Effector memory CD4-positive, alpha-beta T cell (primary cell): ENCODE results near the gene RMND5B.

ENCODE experiments used
- DNase-seq, 3 donors: peaks; one replicate each; pipeline ENCODE4 v3.0.0-alpha.2; 2020
- H3K27ac ChIP-seq: 2 replicates; pipeline ENCODE4 v1.7.0; 2013; ENCODE audit warnings: mild to moderate bottlenecking, low read length, moderate library complexity; ENCODE audit not compliant: insufficient read depth, poor library complexity, severe bottlenecking
- H3K27me3 ChIP-seq: replicated peaks from 2 replicates; pipeline ENCODE4 v1.7.0; 2013; ENCODE audit warnings: mild to moderate bottlenecking, low read length; ENCODE audit not compliant: insufficient read depth, control insufficient read depth, poor library complexity, severe bottlenecking
- H3K36me3 ChIP-seq: 2 replicates; pipeline ENCODE4 v1.7.0; 2013; ENCODE audit warnings: mild to moderate bottlenecking, low read length, moderate library complexity; ENCODE audit not compliant: control insufficient read depth, insufficient read depth
- H3K4me1 ChIP-seq: 2 replicates; pipeline ENCODE4 v1.7.0; 2013; ENCODE audit warnings: low read length, mild to moderate bottlenecking; ENCODE audit not compliant: control insufficient read depth, insufficient read depth, poor library complexity, severe bottlenecking
- H3K4me3 ChIP-seq: 2 replicates; pipeline ENCODE4 v1.7.0; 2013; ENCODE audit warnings: low read length, low read depth, mild to moderate bottlenecking; ENCODE audit not compliant: insufficient read depth, poor library complexity, severe bottlenecking
- H3K9me3 ChIP-seq: 2 replicates; pipeline ENCODE4 v1.7.0; 2013; ENCODE audit warnings: mild to moderate bottlenecking, low read length, moderate library complexity; ENCODE audit not compliant: control insufficient read depth

The RMND5B gene

DNA sequence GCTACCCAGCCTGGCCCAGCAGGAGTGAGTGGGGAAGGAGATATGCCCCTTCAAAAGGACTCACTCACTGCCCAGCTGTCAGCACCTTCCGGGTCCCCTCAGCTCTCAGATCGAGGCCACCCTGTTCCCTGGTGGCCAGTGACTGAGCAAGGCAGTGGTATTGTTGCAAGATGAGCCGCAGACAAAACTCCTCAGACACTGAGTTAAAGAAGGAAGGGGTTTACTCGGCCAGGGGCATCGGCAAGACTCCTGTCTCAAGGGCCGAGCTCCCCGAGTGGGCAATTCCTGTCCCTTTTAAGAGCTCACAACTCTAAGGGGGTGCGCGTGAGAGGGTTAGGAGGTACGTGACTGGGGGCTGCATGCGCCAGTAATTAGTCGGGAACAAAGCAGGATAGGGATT, 27.2 kb upstream of the RMND5B start:
- Histone ChIP-seq H3K27me3 (no peaks in the 10 kb centered on the region), H3K9me3 (no peaks in the 10 kb centered on the region), H3K36me3 (no peaks in the 10 kb centered on the region), H3K4me1 (no peaks in the 10 kb centered on the region), H3K27ac (no peak overlapping the region), H3K4me3 (no peak overlapping the region)
- no peak for DNase-seq

DNA sequence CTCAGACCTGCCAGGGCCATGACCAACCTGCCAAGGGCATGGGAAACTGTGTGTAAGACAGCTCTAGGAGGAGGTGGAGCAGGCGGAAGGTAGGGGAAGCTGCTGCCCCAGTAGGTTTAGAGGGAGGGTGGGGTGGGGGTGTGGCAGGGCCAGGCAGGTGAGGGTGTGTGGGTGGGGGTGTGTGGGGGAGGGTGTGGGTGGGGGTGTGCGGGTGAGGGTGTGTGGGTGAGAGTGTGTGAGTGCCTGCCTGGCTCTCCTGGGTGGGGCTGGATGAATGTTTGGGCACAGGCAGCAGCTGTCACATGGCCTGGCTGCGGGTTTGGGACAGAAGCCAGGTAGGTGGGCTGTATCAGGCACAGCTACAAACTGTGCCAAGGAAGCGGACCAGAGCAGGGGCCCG, 26.3 kb upstream of the RMND5B start:
- Histone ChIP-seq H3K27me3 (no peaks in the 10 kb centered on the region), H3K27ac (no peak overlapping the region), H3K4me3 (no peak overlapping the region), H3K36me3 (no peaks in the 10 kb centered on the region), H3K4me1 (no peaks in the 10 kb centered on the region), H3K9me3 (no peaks in the 10 kb centered on the region)
- DNase-seq = no peak

DNA sequence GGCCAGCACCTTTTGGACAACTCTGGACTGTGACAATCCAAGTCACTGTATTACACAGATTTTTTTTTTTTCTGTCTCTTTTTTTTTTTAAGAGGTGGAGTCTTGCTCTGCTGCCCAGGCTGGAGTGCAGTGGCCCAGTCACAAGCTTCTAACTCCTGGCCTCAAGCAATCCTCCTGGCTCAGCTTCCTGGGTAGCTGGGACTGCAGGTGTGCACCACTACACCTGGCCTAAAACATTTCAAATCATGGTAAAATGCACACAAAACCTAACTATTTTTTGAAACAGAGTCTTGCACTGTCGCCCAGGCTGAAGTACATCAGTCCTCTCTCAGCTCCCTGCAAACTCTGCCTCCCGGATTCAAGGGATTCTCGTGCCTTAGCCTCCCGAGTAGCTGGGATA, 24.7 kb upstream of the RMND5B start:
- H3K27ac ChIP-seq = no peak overlapping the region
- H3K4me3 ChIP-seq = no peak overlapping the region
- no peaks in the 10 kb centered on the region for H3K36me3 ChIP-seq
- H3K4me1 ChIP-seq = no peaks in the 10 kb centered on the region
- no peaks in the 10 kb centered on the region for H3K9me3 ChIP-seq
- H3K27me3 ChIP-seq = no peaks in the 10 kb centered on the region
- no peak for DNase-seq

DNA sequence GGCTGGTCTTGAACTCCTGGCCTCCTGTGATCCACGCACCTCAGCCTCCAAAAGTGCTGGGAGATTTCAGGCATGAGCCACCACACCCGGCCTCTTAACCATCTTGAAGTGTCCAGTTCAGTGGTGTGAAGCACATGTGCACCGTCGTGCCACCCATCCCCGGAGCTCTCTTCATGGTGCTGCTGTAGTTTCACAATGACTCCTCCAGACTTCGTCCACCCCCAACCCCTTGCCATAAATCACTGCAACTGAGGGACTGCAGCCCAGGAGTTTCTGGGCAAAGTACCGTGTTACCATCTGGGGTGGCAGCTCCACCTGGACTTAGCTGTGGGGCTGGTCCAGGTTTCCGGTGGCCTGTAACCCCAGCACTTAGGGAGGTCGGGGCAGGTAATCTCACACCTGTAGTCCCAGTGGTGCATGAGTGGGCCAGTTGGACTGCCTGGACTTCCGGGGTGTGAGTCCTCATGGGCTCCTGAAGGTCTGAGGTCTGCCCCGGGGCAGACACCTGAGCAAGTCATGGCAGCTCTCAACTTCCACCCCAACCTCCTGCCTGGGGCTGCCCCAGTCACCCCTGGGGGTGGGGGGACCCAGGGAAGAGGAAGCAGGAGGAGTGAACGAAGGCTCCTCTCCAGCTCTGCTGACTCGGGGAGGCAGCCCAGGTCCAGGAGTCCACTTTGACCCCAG, 24.1 kb upstream of the RMND5B start:
- H3K27me3 ChIP-seq = no peaks in the 10 kb centered on the region
- H3K27ac ChIP-seq = no peak overlapping the region
- H3K9me3 ChIP-seq = no peaks in the 10 kb centered on the region
- H3K4me1 ChIP-seq = no peaks in the 10 kb centered on the region
- no peaks in the 10 kb centered on the region for H3K36me3 ChIP-seq
- H3K4me3 ChIP-seq = no peak overlapping the region
- DNase-seq = no peak

DNA sequence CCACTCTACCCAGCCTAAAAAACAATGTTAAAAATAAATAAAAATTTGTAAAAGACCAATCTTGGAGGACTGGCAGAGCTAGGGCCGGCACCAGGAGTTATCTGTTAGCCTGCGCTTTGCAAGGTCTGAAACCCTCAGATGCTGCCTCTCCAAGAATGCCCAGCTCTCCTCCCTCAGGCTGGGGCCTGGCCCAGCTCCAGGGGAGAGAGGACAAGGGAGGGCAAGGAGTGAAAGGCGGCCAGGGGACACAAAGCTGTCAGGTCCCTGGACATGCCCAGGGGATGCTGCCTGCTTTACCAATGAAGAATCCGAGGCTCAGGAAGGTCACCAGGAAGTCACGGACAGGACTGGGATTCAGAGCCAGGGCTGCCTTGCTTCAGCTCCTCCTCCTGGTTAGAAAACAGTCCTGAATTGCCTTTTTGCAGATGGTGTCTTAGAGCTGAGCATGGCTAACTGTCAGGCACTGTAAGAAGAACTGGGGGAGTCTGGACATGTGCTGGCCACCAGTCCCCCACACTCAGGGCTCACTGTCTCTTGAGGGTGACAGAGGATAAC, 23.0 kb upstream of the RMND5B start:
- Histone ChIP-seq H3K9me3 (no peaks in the 10 kb centered on the region), H3K4me1 (no peaks in the 10 kb centered on the region), H3K36me3 (no peaks in the 10 kb centered on the region), H3K27me3 (no peaks in the 10 kb centered on the region), H3K4me3 (no peak overlapping the region), H3K27ac (no peak overlapping the region)
- DNase-seq = no peak

DNA sequence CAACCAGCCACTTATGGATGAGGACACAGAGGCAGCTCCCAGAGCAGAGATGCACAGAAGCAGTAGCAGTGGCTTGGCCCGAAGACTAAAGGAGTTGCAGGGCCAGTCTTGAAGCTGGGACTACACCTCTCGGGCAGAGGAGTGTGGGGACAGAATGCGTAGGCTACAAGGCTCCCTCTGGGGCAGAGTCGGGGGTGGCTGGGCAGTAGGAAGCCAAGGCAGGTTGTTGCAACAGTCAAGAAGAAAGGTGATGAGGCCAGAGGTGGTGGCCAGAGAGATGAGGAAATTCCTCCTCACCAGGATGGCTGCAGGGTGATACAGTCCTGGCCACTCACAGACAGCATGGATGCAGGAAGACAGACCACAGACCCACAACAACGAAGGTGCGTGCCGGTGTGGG, 22.4 kb upstream of the RMND5B start:
- no peaks in the 10 kb centered on the region for H3K27me3 ChIP-seq
- no peak overlapping the region for H3K27ac ChIP-seq
- DNase-seq = no peak

DNA sequence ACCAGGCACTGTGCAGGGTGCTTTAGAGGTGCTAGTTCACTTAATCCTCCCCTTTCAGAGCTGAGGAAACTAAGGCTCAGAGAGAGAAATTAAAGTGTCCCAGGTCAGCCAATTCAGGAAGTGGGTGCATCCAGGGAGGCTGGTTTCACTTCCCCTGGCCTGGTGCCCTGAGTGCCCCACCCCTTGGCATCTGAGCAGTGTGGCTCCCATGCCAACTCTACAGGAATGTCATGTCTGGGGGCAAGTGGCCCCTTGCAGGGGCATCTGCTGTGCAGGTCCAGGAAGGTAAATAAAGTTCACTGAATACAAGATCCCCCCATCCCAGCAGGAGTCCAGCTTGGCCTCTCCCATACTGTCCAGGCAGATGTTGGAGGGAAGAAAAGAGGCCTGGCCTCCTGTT, 21.8 kb upstream of the RMND5B start:
- no peak overlapping the region for H3K27ac ChIP-seq
- no peaks in the 10 kb centered on the region for H3K27me3 ChIP-seq
- H3K36me3 ChIP-seq = no peaks in the 10 kb centered on the region
- no peaks in the 10 kb centered on the region for H3K9me3 ChIP-seq
- H3K4me1 ChIP-seq = peaks cover 2% of the 10 kb centered on the region
- no peak overlapping the region for H3K4me3 ChIP-seq
- no peak for DNase-seq

More for the DNA sequence above, 22.4 kb upstream of the RMND5B start:
- no peaks in the 10 kb centered on the region for H3K9me3 ChIP-seq
- no peak overlapping the region for H3K4me3 ChIP-seq
- no peaks in the 10 kb centered on the region for H3K4me1 ChIP-seq
- H3K36me3 ChIP-seq = no peaks in the 10 kb centered on the region

DNA sequence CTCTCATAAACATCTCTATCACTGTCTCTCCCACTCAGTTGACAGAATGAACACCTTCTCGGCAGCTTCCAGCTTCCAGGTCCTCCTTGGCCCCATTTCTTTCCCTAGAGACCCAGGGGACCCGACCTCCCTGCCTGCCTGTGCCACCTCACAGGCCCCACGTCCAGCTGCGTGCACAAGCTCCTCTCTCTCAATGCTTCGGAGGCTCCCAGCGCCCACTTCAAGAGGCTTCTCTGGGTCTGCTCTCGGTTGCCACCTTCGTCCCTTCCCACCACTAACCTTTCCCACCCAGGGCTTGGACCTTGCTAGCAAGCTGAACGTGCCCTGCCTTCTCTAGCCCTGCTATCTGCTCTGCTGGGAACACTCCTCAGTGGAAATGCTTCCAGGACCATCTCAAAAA, 20.3 kb upstream of the RMND5B start:
- H3K27ac ChIP-seq = no peak overlapping the region
- no peaks in the 10 kb centered on the region for H3K36me3 ChIP-seq
- peaks cover 18% of the 10 kb centered on the region for H3K4me1 ChIP-seq
- DNase-seq = no peak
- H3K27me3 ChIP-seq = no peaks in the 10 kb centered on the region
- H3K4me3 ChIP-seq = no peak overlapping the region
- H3K9me3 ChIP-seq = no peaks in the 10 kb centered on the region

DNA sequence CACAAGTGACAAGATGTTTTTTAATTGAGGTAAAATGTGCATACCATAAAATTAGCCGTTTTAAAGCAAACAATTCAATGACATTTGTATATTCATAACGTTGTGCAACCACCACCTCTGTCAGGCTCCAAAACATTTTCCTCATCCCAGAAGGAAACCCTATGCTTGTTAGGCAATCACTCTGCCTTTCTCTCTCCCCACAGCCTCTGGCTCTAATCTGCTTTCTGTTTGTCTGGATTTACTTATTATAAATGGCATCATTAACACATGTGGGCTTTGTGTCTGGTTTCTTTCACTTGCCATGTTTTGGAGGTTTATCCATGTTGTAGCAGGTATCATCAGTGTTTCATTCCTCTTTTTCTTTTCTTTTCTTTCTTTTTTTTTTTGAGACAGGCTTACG, 18.9 kb upstream of the RMND5B start:
- no peak for DNase-seq
- Histone ChIP-seq H3K9me3 (no peaks in the 10 kb centered on the region), H3K4me1 (peaks cover 32% of the 10 kb centered on the region), H3K36me3 (no peaks in the 10 kb centered on the region), H3K27ac (no peak overlapping the region), H3K27me3 (no peaks in the 10 kb centered on the region), H3K4me3 (no peak overlapping the region)

DNA sequence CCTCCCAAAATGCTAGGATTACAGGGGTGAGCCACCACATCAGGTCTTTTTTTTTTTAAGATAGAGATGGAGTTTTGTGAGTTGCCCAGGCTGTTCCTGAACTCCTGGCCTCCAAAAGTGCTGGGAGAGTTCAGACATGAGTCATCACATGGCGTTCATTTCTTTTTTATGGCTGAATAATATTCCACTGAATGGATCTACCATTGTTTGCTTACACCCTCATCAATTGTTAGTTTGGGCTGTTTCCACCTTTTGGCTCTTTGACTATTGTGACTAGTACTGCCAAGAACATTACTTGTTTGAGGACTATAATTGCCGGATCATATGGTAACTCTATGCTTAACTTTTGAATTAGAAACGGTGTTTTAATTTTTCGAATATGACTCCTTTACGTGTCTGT, 18.3 kb upstream of the RMND5B start:
- Histone ChIP-seq H3K27ac (no peak overlapping the region), H3K4me3 (no peak overlapping the region), H3K9me3 (no peaks in the 10 kb centered on the region), H3K27me3 (no peaks in the 10 kb centered on the region), H3K36me3 (no peaks in the 10 kb centered on the region), H3K4me1 (peaks cover 37% of the 10 kb centered on the region)
- DNase-seq = no peak
